ENCODE measurements around the gene CARD10.

The CARD10 gene

GRCh38 chr22:37503183-37503683, 16.0 kb downstream of the CARD10 start:
- H3K27ac ChIP-seq, result peak overlapping the region; percentile 92
- TF ChIP-seq, protein P1, sequence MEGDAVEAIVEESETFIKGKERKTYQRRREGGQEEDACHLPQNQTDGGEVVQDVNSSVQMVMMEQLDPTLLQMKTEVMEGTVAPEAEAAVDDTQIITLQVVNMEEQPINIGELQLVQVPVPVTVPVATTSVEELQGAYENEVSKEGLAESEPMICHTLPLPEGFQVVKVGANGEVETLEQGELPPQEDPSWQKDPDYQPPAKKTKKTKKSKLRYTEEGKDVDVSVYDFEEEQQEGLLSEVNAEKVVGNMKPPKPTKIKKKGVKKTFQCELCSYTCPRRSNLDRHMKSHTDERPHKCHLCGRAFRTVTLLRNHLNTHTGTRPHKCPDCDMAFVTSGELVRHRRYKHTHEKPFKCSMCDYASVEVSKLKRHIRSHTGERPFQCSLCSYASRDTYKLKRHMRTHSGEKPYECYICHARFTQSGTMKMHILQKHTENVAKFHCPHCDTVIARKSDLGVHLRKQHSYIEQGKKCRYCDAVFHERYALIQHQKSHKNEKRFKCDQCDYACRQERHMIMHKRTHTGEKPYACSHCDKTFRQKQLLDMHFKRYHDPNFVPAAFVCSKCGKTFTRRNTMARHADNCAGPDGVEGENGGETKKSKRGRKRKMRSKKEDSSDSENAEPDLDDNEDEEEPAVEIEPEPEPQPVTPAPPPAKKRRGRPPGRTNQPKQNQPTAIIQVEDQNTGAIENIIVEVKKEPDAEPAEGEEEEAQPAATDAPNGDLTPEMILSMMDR (conservative IDR thresholded peaks at IDR 0.05), result no peak

DNA sequence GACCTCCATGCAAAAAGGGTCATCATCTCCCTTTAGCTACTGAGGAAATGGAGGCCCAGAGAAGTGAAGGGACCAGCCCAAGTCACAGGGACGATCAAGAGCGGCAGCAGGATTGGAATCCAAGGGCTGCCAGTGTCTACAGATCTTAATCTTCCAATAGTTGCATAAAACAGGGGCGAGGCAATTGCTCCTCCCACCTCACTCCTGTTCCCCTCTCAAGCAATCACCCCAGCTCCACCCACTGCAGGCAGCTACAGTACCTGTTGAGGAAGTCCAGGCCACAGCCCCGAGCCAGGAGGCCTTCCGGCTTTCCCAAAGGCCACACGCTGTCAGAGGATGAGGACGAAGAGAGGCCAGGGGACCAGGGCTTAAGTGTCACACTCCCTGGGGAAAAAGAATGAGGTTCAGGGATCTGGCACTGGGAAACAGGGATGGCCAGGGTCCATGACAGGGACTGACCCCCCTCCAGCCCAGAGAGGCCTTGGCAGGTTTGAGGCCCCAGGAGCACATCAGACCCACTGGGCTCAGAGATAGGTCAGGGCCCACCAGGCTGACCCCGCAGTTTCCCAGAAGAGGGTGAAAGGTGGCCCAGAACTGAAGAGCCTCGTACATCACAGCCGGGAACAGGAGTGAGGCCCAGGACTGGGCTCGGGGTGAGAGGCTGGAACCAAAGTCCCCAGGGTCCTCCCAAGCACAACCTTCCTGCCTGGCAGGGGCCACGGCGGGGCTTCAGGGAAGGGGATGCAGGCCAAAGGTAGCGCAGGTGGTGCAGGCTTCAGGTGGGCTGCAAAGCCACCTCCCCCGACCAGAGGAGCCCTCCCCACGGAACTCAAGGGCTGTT, 16.7 kb downstream of the CARD10 start:
- TF ChIP-seq, protein P1 (conservative IDR thresholded peaks at IDR 0.05), result no peak

GRCh38 chr22:37501610-37502341, 17.4 kb downstream of the CARD10 start:
- peak overlapping the region; percentile 92 for H3K27ac ChIP-seq
- TF ChIP-seq, protein P1 (conservative IDR thresholded peaks at IDR 0.05), result no peak

More for the DNA sequence above, 16.7 kb downstream of the CARD10 start:
- peak overlapping the region; percentile 92 for H3K27ac ChIP-seq

DNA sequence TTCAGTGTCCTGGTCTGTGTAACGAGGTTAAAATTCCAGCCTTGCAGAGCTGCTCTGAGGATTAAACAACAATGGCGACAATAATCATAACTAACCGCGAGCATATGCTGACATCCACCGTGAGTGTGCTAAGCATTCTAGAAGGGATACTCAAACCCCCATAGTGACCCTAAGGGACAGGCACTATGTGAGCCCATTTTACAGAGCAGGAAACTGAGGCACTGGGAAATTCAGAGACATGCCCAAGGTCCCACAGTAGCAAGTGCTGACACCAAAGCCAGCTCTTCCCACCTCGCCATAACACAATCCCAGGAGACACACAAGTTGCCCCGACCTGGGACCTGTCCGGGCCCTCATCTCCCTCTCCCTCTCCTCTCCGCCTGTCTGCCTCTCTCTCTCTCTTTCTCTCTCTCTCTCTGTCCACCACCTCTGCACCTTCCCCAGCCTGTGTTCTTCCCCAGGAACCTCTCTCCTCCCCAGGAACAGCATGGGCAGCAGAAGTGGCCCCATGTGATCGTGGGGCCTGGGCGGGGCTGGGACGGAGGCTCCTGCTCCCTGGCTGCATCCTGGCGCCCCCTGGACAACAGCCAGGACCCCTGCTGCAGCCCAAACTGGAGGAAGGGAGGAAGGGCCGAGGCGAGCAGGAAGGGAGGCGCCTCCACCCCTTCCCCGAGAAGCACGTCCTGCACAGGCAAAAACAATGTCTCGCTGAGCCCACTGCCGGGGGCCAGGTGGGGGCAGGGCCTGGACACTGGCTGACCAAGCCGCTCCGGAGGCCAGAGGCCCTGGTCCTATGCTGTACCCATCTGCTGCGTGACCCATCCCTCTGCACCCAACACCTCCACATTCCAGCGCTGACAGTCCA, 18.2 kb downstream of the CARD10 start:
- peak overlapping the region; percentile 92 for H3K27ac ChIP-seq
- TF ChIP-seq, protein P1 (conservative IDR thresholded peaks at IDR 0.05), result no peak

GRCh38 chr22:37499789-37500540, 19.2 kb downstream of the CARD10 start:
- peak overlapping the region; percentile 92 for H3K27ac ChIP-seq
- TF ChIP-seq, protein P1 (conservative IDR thresholded peaks at IDR 0.05), result no peak

- no peak overlapping the region; the same call in 1 of the 2 replicates for H3K27ac ChIP-seq
- TF ChIP-seq, protein P1 (conservative IDR thresholded peaks at IDR 0.05), result no peak
Measured at GRCh38 chr22:37499027-37499707, 20.0 kb downstream of the CARD10 start.

Measured in VCaP (cell line).